Tibial nerve (tissue), 4 donors: ENCODE data around the gene ADAM30. TPM values are rescaled to one million over a fixed set of nuclear protein-coding genes. Genes with fewer than 3 reads are reported as not detected.

Source experiments
- DNase-seq, 2 donors: peaks; one replicate each; pipeline ENCODE4 v3.0.0-alpha.2; 2019; ENCODE audit warnings: low spot score in 2 of 2
- H3K27ac ChIP-seq, 4 donors: fragments of 200-600 bp; sonication (generic) in 3 of 4; one replicate each; pipeline ENCODE4 v1.5.1; 2017 to 2019; ENCODE audit warnings: mild to moderate bottlenecking in 1 of 4
- H3K27me3 ChIP-seq, 2 donors: fragments of 200-600 bp; sonication (generic) in 1 of 2; one replicate each; pipeline versions ENCODE4 v1.5.1 to v1.6.0; 2017 to 2019
- H3K36me3 ChIP-seq, 3 donors: fragments of 200-600 bp; sonication (generic); one replicate each; pipeline ENCODE4 v1.5.1; 2018 to 2019
- H3K4me1 ChIP-seq, 4 donors: fragments of 200-600 bp; sonication (generic) in 3 of 4; one replicate each; pipeline ENCODE4 v1.5.1; 2017 to 2019
- H3K4me3 ChIP-seq, 4 donors: fragments of 200-600 bp; sonication (generic) in 3 of 4; one replicate each; pipeline ENCODE4 v1.5.1; 2017 to 2019; ENCODE audit warnings: mild to moderate bottlenecking in 1 of 4, moderate library complexity in 1 of 4
- H3K9me3 ChIP-seq, 4 donors: fragments of 200-600 bp; sonication (generic) in 3 of 4; one replicate each; pipeline ENCODE4 v1.5.1; 2017 to 2019
- EP300 ChIP-seq, 2 donors: sonication (generic); formaldehyde crosslinking; IDR thresholded peaks; one replicate each; pipeline ENCODE4 v1.6.1; 2017; ENCODE audit warnings: antibody characterized with exemption in 2 of 2, mild to moderate bottlenecking in 1 of 2
- POLR2A ChIP-seq, 2 donors: fragments of 450-650 bp; IDR thresholded peaks; one replicate each; pipeline ENCODE4 v1.6.1; 2017; ENCODE audit warnings: antibody characterized with exemption in 2 of 2, mild to moderate bottlenecking in 2 of 2, moderate library complexity in 2 of 2
- WGBS, 2 donors: methylation state at CpG; one replicate each; pipeline ENCODE4 v1.1.5; 2018; 5-methylcytosine and 5-hydroxymethylcytosine counted together
- total RNA-seq, 4 donors: library from RNA; depleted of rRNA; stranded (reverse); fragments of >200 nt; gene quantifications; one replicate each; pipeline ENCODE4 v1.1.0, GENCODE V29; 2016
- TF ChIP-seq, protein P1 (sequence below), 5 experiments: fragments of 200-600 bp in 3 of 5; fragments of 450-650 bp in 2 of 5; sonication (generic) in 3 of 5; IDR thresholded peaks; one replicate each; pipeline ENCODE4 v1.5.1; 2016 to 2019; ENCODE audit warnings: antibody characterized with exemption in 5 of 5, mild to moderate bottlenecking in 3 of 5, moderate library complexity in 2 of 5

Gene ADAM30
- total RNA-seq, 4 donors from 2014 or later: not detected

- H3K27ac ChIP-seq: peak overlapping the region in 1 of 4 donors; percentile 28
These were observed 22.9 kb downstream of the ADAM30 start for GRCh38 chr1:119873135-119874015.

DNA sequence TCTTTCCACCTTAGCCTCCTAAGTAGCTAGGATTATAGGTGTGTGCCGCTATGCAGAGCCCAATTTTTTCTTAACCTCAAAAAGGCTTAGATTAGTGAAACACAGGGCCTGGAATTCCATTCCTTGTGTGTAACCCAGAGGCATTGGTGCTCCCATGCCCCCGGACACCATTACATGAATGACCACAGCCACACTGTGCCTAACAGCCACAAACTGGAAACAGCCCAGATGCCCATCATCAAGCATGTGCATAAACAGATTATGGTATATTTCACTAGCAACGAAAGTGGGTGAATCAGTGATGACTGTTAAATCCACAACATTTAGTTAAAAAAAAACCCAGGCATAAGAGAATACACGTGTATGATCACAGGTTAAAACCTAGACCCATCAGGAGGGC, 24.4 kb downstream of the ADAM30 start:
- no peak overlapping the region for H3K27ac ChIP-seq
- no peak for DNase-seq
- H3K9me3 ChIP-seq: no peaks in the 10 kb centered on the region
- H3K4me1 ChIP-seq: peaks cover 0 to 26% (median 0%) of the 10 kb centered on the region in 4 donors
- TF ChIP-seq EP300 (IDR thresholded peaks at IDR 0.05) (no peak), POLR2A (IDR thresholded peaks at IDR 0.05) (no peak)
- TF ChIP-seq, protein P1, sequence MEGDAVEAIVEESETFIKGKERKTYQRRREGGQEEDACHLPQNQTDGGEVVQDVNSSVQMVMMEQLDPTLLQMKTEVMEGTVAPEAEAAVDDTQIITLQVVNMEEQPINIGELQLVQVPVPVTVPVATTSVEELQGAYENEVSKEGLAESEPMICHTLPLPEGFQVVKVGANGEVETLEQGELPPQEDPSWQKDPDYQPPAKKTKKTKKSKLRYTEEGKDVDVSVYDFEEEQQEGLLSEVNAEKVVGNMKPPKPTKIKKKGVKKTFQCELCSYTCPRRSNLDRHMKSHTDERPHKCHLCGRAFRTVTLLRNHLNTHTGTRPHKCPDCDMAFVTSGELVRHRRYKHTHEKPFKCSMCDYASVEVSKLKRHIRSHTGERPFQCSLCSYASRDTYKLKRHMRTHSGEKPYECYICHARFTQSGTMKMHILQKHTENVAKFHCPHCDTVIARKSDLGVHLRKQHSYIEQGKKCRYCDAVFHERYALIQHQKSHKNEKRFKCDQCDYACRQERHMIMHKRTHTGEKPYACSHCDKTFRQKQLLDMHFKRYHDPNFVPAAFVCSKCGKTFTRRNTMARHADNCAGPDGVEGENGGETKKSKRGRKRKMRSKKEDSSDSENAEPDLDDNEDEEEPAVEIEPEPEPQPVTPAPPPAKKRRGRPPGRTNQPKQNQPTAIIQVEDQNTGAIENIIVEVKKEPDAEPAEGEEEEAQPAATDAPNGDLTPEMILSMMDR (IDR thresholded peaks at IDR 0.05): no peak
- no peaks in the 10 kb centered on the region for H3K27me3 ChIP-seq
- 83 to 90% methylated on average over 4 of the region's 4 CpGs for WGBS, 2 donors
- H3K4me3 ChIP-seq: no peak overlapping the region
- no peaks in the 10 kb centered on the region for H3K36me3 ChIP-seq

More at GRCh38 chr1:119873135-119874015, 22.9 kb downstream of the ADAM30 start:
- Histone ChIP-seq H3K4me1 (peaks cover 0 to 26% (median 0%) of the 10 kb centered on the region in 4 donors), H3K36me3 (no peaks in the 10 kb centered on the region), H3K27me3 (no peaks in the 10 kb centered on the region), H3K4me3 (no peak overlapping the region), H3K9me3 (no peaks in the 10 kb centered on the region)
- TF ChIP-seq POLR2A (IDR thresholded peaks at IDR 0.05) (no peak), EP300 (IDR thresholded peaks at IDR 0.05) (peak in 1 of 2 donors; percentile 27)
- DNase-seq: peak in 1 of 2 donors; percentile 53
- WGBS, 2 donors: 54 to 62% methylated on average over 4 of the region's 4 CpGs

- Histone ChIP-seq H3K4me1 (peaks cover 0 to 26% (median 0%) of the 10 kb centered on the region in 4 donors), H3K36me3 (no peaks in the 10 kb centered on the region), H3K27me3 (no peaks in the 10 kb centered on the region), H3K9me3 (no peaks in the 10 kb centered on the region), H3K4me3 (peak overlapping the region in 1 of 4 donors; percentile 31), H3K27ac (no peak overlapping the region)
- peak; percentile 65 to 87 for DNase-seq
- WGBS, 2 donors: 42 to 49% methylated on average over 18 to 20 of the region's 20 CpGs
- TF ChIP-seq EP300 (IDR thresholded peaks at IDR 0.05) (peak in 1 of 2 donors; percentile 43), POLR2A (IDR thresholded peaks at IDR 0.05) (no peak)
- TF ChIP-seq, protein P1 (IDR thresholded peaks at IDR 0.05): peak; percentile 87 to 96 (median 89)
These were observed 25.3 kb downstream of the ADAM30 start for GRCh38 chr1:119870917-119871596.

DNA sequence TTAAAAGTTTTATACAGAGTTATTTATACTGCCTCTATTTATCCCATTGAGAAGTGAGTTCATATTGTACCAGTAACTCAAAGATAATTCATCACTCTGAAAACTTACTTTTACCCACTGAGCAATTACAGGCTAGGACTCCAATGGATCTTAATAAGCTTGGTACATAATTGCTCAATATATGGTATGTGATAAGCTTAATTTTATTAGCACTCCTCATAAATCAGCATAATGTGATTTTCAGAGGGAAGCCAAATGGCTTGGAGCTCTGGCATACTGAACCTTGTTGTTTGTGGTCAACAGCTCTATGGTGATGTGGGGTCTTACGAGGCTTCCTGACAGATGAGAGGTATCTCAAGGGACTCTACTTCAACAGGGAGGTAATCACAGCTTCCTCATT, 26.3 kb downstream of the ADAM30 start:
- TF ChIP-seq, protein P1 (IDR thresholded peaks at IDR 0.05): no peak
- TF ChIP-seq EP300 (IDR thresholded peaks at IDR 0.05): no peak
- Histone ChIP-seq H3K36me3 (no peaks in the 10 kb centered on the region), H3K27me3 (no peaks in the 10 kb centered on the region), H3K9me3 (no peaks in the 10 kb centered on the region), H3K27ac (no peak overlapping the region), H3K4me1 (peaks cover 0 to 26% (median 0%) of the 10 kb centered on the region in 4 donors), H3K4me3 (no peak overlapping the region)
- no peak for DNase-seq
- 65 to 88% methylated on average over 1 of the region's 1 CpG for WGBS, 2 donors

DNA sequence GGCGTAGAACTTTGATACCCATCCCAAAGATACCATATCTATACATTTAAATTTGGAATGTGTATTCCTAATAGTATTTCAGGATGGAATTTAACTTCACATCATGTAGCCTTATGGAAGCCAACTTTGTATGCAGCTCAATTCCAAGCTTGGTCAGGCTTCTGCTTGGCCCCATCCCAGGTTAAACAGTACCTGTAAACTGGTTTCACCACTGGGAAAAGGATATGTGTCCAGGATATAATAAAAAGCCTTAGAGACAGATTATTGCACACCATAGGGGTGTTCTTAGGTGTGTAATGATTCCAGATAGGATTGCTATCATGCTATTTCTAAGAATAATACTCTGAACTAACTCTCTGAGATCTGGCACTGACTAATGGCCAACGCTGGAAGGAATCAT, 28.1 kb downstream of the ADAM30 start:
- peaks cover 0 to 17% (median 0%) of the 10 kb centered on the region in 4 donors for H3K4me1 ChIP-seq
- DNase-seq: no peak
- H3K9me3 ChIP-seq: no peaks in the 10 kb centered on the region
- no peak overlapping the region for H3K27ac ChIP-seq
- no peaks in the 10 kb centered on the region for H3K36me3 ChIP-seq
- no peaks in the 10 kb centered on the region for H3K27me3 ChIP-seq
- 60 to 73% methylated on average over 2 of the region's 2 CpGs for WGBS, 2 donors
- no peak overlapping the region for H3K4me3 ChIP-seq
- no peak for TF ChIP-seq POLR2A (IDR thresholded peaks at IDR 0.05)
- TF ChIP-seq, protein P1 (IDR thresholded peaks at IDR 0.05): no peak
- TF ChIP-seq EP300 (IDR thresholded peaks at IDR 0.05): no peak
